HEK293 (cell line): ENCODE results near the gene FA2H.

ENCODE experiments used
- GLIS1 ChIP-seq: fragments of 450-650 bp; formaldehyde crosslinking; IDR thresholded peaks from 2 replicates; pipeline ENCODE4 v1.5.1; 2016; ENCODE audit warnings: missing biosample characterization, missing genetic modification characterization
- HOXA7 ChIP-seq: sonication (generic); formaldehyde crosslinking; IDR thresholded peaks from 2 replicates; pipeline ENCODE4 v1.8.1; 2022; ENCODE audit warnings: missing genetic modification reagents, borderline replicate concordance
- KLF10 ChIP-seq: fragments of 450-650 bp; IDR thresholded peaks from 2 replicates; pipeline ENCODE4 v1.5.1; 2018; ENCODE audit warnings: missing biosample characterization, mild to moderate bottlenecking, missing genetic modification characterization
- KLF16 ChIP-seq: fragments of 450-650 bp; formaldehyde crosslinking; IDR thresholded peaks from 2 replicates; pipeline ENCODE4 v1.5.1; 2017; ENCODE audit warnings: missing biosample characterization, missing genetic modification characterization
- KLF9 ChIP-seq: fragments of 450-650 bp; formaldehyde crosslinking; IDR thresholded peaks from 2 replicates; pipeline ENCODE4 v1.5.1; 2016; ENCODE audit warnings: missing biosample characterization, missing genetic modification characterization, low read depth
- OSR2 ChIP-seq: fragments of 450-650 bp; formaldehyde crosslinking; IDR thresholded peaks from 2 replicates; pipeline ENCODE4 v1.5.1; 2016; ENCODE audit warnings: missing biosample characterization, missing genetic modification characterization
- TRIM28 ChIP-seq: IDR thresholded peaks from 2 replicates; pipeline ENCODE4 v1.6.1; 2011; ENCODE audit warnings: low read length, control low read depth, borderline replicate concordance
- ZBTB1 ChIP-seq: fragments of 450-650 bp; formaldehyde crosslinking; IDR thresholded peaks from 2 replicates; pipeline ENCODE4 v1.5.1; 2016; ENCODE audit warnings: missing biosample characterization, missing genetic modification characterization
- ZBTB17 ChIP-seq: fragments of 450-650 bp; formaldehyde crosslinking; IDR thresholded peaks from 2 replicates; pipeline ENCODE4 v1.5.1; 2016; ENCODE audit warnings: missing biosample characterization, missing genetic modification characterization
- ZFHX2 ChIP-seq: fragments of 450-650 bp; formaldehyde crosslinking; conservative IDR thresholded peaks from 2 replicates; pipeline ENCODE4 v1.5.1; 2016; ENCODE audit warnings: missing biosample characterization, missing genetic modification characterization
- ZFP41 ChIP-seq: fragments of 450-650 bp; formaldehyde crosslinking; IDR thresholded peaks from 2 replicates; pipeline ENCODE4 v1.5.1; 2016; ENCODE audit warnings: missing biosample characterization, missing genetic modification characterization, borderline replicate concordance
- ZNF10 ChIP-seq: fragments of 450-650 bp; formaldehyde crosslinking; IDR thresholded peaks from 2 replicates; pipeline ENCODE4 v1.5.1; 2017; ENCODE audit warnings: missing biosample characterization, missing genetic modification characterization
- ZNF112 ChIP-seq: fragments of 450-650 bp; formaldehyde crosslinking; IDR thresholded peaks from 2 replicates; pipeline ENCODE4 v1.5.0; 2017; ENCODE audit warnings: missing biosample characterization, missing genetic modification characterization
- ZNF239 ChIP-seq: fragments of 450-650 bp; formaldehyde crosslinking; IDR thresholded peaks from 2 replicates; pipeline ENCODE4 v1.5.1; 2016; ENCODE audit warnings: missing biosample characterization, missing genetic modification characterization
- ZNF324 ChIP-seq: fragments of 450-650 bp; formaldehyde crosslinking; IDR thresholded peaks from 2 replicates; pipeline ENCODE4 v1.5.1; 2016; ENCODE audit warnings: missing biosample characterization, missing genetic modification characterization
- ZNF350 ChIP-seq: fragments of 450-650 bp; formaldehyde crosslinking; IDR thresholded peaks from 2 replicates; pipeline ENCODE4 v1.5.0; 2017; ENCODE audit warnings: missing biosample characterization, mild to moderate bottlenecking, missing genetic modification characterization
- ZNF530 ChIP-seq: fragments of 450-650 bp; formaldehyde crosslinking; IDR thresholded peaks from 2 replicates; pipeline ENCODE4 v1.5.1; 2016; ENCODE audit warnings: low read depth, missing biosample characterization, missing genetic modification characterization
- ZNF555 ChIP-seq: fragments of 450-650 bp; formaldehyde crosslinking; conservative IDR thresholded peaks from 2 replicates; pipeline ENCODE4 v1.5.1; 2017; ENCODE audit warnings: missing biosample characterization, mild to moderate bottlenecking, missing genetic modification characterization, inconsistent platforms
- ZNF585B ChIP-seq: fragments of 450-650 bp; formaldehyde crosslinking; IDR thresholded peaks from 2 replicates; pipeline ENCODE4 v1.5.1; 2016; ENCODE audit warnings: missing biosample characterization, missing genetic modification characterization
- ZNF623 ChIP-seq: fragments of 450-650 bp; formaldehyde crosslinking; IDR thresholded peaks from 2 replicates; pipeline ENCODE4 v1.5.1; 2016; ENCODE audit warnings: missing biosample characterization, missing genetic modification characterization
- ZNF626 ChIP-seq: fragments of 450-650 bp; sonication (Bioruptor Pico); formaldehyde crosslinking; IDR thresholded peaks from 2 replicates; pipeline ENCODE4 v1.5.1; 2018; ENCODE audit warnings: missing biosample characterization, missing genetic modification characterization, inconsistent platforms
- ZNF660 ChIP-seq: fragments of 450-650 bp; IDR thresholded peaks from 2 replicates; pipeline ENCODE4 v1.5.1; 2018; ENCODE audit warnings: missing biosample characterization, mild to moderate bottlenecking, missing genetic modification characterization
- ZNF768 ChIP-seq: fragments of 450-650 bp; formaldehyde crosslinking; IDR thresholded peaks from 2 replicates; pipeline ENCODE4 v1.5.1; 2018; ENCODE audit warnings: missing biosample characterization, mild to moderate bottlenecking, missing genetic modification characterization
- ZNF843 ChIP-seq: fragments of 450-650 bp; formaldehyde crosslinking; IDR thresholded peaks from 2 replicates; pipeline ENCODE4 v1.5.1; 2016; ENCODE audit warnings: missing biosample characterization, missing genetic modification characterization
- ZSCAN16 ChIP-seq: fragments of 450-650 bp; formaldehyde crosslinking; IDR thresholded peaks from 2 replicates; pipeline ENCODE4 v1.5.1; 2016; ENCODE audit warnings: missing biosample characterization, missing genetic modification characterization
- ZXDB ChIP-seq: fragments of 450-650 bp; formaldehyde crosslinking; IDR thresholded peaks from 2 replicates; pipeline ENCODE4 v1.5.1; 2016; ENCODE audit warnings: missing biosample characterization, missing genetic modification characterization
- TF ChIP-seq, protein P1 (sequence below): fragments of 450-650 bp; formaldehyde crosslinking; IDR thresholded peaks from 2 replicates; pipeline ENCODE4 v1.5.1; 2016; ENCODE audit warnings: missing biosample characterization, missing genetic modification characterization
- TF ChIP-seq, protein P2 (sequence below): fragments of 450-650 bp; formaldehyde crosslinking; IDR thresholded peaks from 2 replicates; pipeline ENCODE4 v1.5.1; 2016; ENCODE audit warnings: missing biosample characterization, missing genetic modification characterization
- TF ChIP-seq, protein P3 (sequence below): sonication (generic); formaldehyde crosslinking; IDR thresholded peaks from 2 replicates; pipeline ENCODE4 v1.8.1; 2022; ENCODE audit warnings: mild to moderate bottlenecking, moderate library complexity, missing genetic modification reagents
- TF ChIP-seq, protein P4 (sequence below): fragments of 450-650 bp; formaldehyde crosslinking; IDR thresholded peaks from 2 replicates; pipeline ENCODE4 v1.5.1; 2016; ENCODE audit warnings: missing biosample characterization, missing genetic modification characterization
- TF ChIP-seq, protein P5 (sequence below): fragments of 450-650 bp; IDR thresholded peaks from 2 replicates; pipeline ENCODE4 v1.5.1; 2018; ENCODE audit warnings: missing biosample characterization, missing genetic modification characterization

Gene FA2H

DNA sequence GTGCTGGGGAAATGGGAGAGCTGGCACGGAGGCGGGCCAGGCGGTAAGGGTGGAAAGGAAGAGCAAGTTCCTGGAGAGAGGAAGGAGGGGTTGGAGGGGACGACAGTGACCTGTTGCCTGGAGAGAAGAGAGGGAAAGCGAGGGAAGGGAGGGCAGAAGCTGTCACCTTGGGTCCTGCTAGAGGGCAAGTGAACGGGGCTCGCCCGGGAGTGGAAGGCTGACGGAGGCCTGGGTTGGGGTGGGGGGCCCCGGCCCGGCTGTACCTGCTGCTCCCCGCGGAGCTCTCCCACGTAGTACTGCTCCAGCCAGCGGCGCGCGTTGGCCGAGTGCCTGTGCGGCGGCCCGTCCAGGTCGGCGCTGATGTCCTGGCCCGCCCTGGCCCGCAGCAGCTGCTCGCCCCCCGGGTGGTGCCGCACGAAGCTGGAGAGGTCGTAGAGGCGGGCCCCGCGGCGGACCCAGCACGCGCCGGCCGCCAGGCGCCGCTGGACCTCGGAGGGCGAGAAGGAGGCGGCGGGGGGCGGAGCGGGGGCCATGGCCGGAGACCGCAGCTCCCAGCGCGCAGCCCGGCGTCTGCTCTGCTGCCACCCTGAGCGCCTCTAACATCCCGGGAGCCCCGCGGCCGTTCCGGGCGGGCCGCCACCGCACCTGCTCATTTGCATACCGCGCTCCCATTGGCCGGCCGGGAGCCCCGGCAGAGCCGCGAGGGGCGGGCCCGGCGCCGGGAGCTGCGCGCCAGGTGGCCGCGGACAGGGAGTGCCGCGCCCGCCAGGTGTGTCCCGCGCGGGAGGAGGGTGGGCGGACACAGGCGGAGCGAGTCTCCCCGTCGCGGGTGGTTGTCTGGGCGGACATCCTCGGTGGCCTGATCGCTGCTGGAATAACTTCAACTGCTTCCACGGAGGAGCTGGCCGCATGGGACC lies at the start of gene FA2H (continued):
- TF ChIP-seq, protein P1, sequence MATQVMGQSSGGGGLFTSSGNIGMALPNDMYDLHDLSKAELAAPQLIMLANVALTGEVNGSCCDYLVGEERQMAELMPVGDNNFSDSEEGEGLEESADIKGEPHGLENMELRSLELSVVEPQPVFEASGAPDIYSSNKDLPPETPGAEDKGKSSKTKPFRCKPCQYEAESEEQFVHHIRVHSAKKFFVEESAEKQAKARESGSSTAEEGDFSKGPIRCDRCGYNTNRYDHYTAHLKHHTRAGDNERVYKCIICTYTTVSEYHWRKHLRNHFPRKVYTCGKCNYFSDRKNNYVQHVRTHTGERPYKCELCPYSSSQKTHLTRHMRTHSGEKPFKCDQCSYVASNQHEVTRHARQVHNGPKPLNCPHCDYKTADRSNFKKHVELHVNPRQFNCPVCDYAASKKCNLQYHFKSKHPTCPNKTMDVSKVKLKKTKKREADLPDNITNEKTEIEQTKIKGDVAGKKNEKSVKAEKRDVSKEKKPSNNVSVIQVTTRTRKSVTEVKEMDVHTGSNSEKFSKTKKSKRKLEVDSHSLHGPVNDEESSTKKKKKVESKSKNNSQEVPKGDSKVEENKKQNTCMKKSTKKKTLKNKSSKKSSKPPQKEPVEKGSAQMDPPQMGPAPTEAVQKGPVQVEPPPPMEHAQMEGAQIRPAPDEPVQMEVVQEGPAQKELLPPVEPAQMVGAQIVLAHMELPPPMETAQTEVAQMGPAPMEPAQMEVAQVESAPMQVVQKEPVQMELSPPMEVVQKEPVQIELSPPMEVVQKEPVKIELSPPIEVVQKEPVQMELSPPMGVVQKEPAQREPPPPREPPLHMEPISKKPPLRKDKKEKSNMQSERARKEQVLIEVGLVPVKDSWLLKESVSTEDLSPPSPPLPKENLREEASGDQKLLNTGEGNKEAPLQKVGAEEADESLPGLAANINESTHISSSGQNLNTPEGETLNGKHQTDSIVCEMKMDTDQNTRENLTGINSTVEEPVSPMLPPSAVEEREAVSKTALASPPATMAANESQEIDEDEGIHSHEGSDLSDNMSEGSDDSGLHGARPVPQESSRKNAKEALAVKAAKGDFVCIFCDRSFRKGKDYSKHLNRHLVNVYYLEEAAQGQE (tag by site-specific recombination) = no peak
- TF ChIP-seq ZNF555 (tag by site-specific recombination) = no peak
- no peak for TF ChIP-seq ZSCAN16 (tag by site-specific recombination)
- TF ChIP-seq ZNF768 (tag by site-specific recombination) = no peak
- TF ChIP-seq ZNF530 (tag by site-specific recombination) = no peak
- no peak for TF ChIP-seq ZFP41 (tag by site-specific recombination)
- peak; percentile 55; the same call in 1 of the 2 replicates for TF ChIP-seq KLF10 (tag by site-specific recombination)
- TF ChIP-seq OSR2 (tag by site-specific recombination) = peak; percentile 28; the same call in 1 of the 2 replicates
- no peak for TF ChIP-seq HOXA7 (CRISPR knock-in tag)
- TF ChIP-seq, protein P2, sequence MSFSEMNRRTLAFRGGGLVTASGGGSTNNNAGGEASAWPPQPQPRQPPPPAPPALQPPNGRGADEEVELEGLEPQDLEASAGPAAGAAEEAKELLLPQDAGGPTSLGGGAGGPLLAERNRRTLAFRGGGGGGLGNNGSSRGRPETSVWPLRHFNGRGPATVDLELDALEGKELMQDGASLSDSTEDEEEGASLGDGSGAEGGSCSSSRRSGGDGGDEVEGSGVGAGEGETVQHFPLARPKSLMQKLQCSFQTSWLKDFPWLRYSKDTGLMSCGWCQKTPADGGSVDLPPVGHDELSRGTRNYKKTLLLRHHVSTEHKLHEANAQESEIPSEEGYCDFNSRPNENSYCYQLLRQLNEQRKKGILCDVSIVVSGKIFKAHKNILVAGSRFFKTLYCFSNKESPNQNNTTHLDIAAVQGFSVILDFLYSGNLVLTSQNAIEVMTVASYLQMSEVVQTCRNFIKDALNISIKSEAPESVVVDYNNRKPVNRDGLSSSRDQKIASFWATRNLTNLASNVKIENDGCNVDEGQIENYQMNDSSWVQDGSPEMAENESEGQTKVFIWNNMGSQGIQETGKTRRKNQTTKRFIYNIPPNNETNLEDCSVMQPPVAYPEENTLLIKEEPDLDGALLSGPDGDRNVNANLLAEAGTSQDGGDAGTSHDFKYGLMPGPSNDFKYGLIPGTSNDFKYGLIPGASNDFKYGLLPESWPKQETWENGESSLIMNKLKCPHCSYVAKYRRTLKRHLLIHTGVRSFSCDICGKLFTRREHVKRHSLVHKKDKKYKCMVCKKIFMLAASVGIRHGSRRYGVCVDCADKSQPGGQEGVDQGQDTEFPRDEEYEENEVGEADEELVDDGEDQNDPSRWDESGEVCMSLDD (tag by site-specific recombination) = no peak
- TF ChIP-seq ZXDB (tag by site-specific recombination) = no peak
- TF ChIP-seq ZNF843 (tag by site-specific recombination) = no peak
- TF ChIP-seq ZNF10 = no peak
- no peak for TF ChIP-seq ZBTB17 (tag by site-specific recombination)
- TF ChIP-seq ZNF324 (tag by site-specific recombination) = no peak
- TF ChIP-seq ZNF623 (tag by site-specific recombination) = no peak
- no peak for TF ChIP-seq ZNF112 (tag by site-specific recombination)
- TF ChIP-seq TRIM28 = no peak
- TF ChIP-seq ZNF626 (tag by site-specific recombination) = no peak
- TF ChIP-seq GLIS1 (tag by site-specific recombination) = peak; percentile 93
- TF ChIP-seq ZNF350 = no peak
- TF ChIP-seq ZBTB1 (tag by site-specific recombination) = no peak
- no peak for TF ChIP-seq ZNF239
- TF ChIP-seq, protein P3, sequence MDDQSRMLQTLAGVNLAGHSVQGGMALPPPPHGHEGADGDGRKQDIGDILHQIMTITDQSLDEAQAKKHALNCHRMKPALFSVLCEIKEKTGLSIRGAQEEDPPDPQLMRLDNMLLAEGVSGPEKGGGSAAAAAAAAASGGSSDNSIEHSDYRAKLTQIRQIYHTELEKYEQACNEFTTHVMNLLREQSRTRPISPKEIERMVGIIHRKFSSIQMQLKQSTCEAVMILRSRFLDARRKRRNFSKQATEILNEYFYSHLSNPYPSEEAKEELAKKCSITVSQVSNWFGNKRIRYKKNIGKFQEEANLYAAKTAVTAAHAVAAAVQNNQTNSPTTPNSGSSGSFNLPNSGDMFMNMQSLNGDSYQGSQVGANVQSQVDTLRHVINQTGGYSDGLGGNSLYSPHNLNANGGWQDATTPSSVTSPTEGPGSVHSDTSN (CRISPR knock-in tag) = no peak
- peak; percentile 68 for TF ChIP-seq ZFHX2 (tag by site-specific recombination)
- peak; percentile 62; the same call in 1 of the 2 replicates for TF ChIP-seq ZNF660 (tag by site-specific recombination)
- 0 out of 2 replicates have a peak, but pooled peaks have one; percentile 45 for TF ChIP-seq KLF16 (tag by site-specific recombination)
- TF ChIP-seq, protein P4, sequence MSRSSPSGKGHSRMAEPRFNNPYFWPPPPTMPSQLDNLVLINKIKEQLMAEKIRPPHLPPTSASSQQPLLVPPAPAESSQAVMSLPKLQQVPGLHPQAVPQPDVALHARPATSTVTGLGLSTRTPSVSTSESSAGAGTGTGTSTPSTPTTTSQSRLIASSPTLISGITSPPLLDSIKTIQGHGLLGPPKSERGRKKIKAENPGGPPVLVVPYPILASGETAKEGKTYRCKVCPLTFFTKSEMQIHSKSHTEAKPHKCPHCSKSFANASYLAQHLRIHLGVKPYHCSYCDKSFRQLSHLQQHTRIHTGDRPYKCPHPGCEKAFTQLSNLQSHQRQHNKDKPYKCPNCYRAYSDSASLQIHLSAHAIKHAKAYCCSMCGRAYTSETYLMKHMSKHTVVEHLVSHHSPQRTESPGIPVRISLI (tag by site-specific recombination) = no peak
- TF ChIP-seq ZNF585B (tag by site-specific recombination) = no peak
- TF ChIP-seq KLF9 (tag by site-specific recombination) = 0 out of 2 replicates have a peak, but pooled peaks have one; percentile 31
- TF ChIP-seq, protein P5, sequence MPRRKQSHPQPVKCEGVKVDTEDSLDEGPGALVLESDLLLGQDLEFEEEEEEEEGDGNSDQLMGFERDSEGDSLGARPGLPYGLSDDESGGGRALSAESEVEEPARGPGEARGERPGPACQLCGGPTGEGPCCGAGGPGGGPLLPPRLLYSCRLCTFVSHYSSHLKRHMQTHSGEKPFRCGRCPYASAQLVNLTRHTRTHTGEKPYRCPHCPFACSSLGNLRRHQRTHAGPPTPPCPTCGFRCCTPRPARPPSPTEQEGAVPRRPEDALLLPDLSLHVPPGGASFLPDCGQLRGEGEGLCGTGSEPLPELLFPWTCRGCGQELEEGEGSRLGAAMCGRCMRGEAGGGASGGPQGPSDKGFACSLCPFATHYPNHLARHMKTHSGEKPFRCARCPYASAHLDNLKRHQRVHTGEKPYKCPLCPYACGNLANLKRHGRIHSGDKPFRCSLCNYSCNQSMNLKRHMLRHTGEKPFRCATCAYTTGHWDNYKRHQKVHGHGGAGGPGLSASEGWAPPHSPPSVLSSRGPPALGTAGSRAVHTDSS = no peak
